GM12878 (cell line): ENCODE data around the gene DCPS.

Experiments used
- BMI1 ChIP-seq: fragments of 450-650 bp; IDR thresholded peaks from 2 replicates; pipeline ENCODE4 v1.6.1; 2016; ENCODE audit warnings: mild to moderate bottlenecking, moderate library complexity, borderline replicate concordance
- JUND ChIP-seq: IDR thresholded peaks from 2 replicates; pipeline ENCODE4 v1.6.1; 2012; ENCODE audit warnings: low read depth, mild to moderate bottlenecking, low read length, improper control_type of control experiment, moderate library complexity
- MTA2 ChIP-seq: fragments of 450-650 bp; IDR thresholded peaks from 2 replicates; pipeline ENCODE4 v1.6.1; 2016; ENCODE audit warnings: low read depth, mild to moderate bottlenecking, moderate library complexity
- NR2C2 ChIP-seq: IDR thresholded peaks from 2 replicates; pipeline ENCODE4 v1.6.1; 2011; ENCODE audit warnings: borderline replicate concordance, low read depth; ENCODE audit not compliant: control insufficient read depth, insufficient read length
- POLR2A ChIP-seq: IDR thresholded peaks from 2 replicates; pipeline ENCODE4 v1.6.1; 2011; ENCODE audit warnings: low read depth, mild to moderate bottlenecking, low read length
- POLR2AphosphoS5 ChIP-seq: IDR thresholded peaks from 2 replicates; pipeline ENCODE4 v1.6.1; 2011; ENCODE audit warnings: mild to moderate bottlenecking, low read length, inconsistent platforms
- RAD21 ChIP-seq: IDR thresholded peaks from 2 replicates; pipeline ENCODE4 v1.6.1; 2011; ENCODE audit warnings: mild to moderate bottlenecking, low read depth, low read length, moderate library complexity; ENCODE audit not compliant: insufficient read depth
- RBBP5 ChIP-seq: fragments of 200-600 bp; sonication (generic); conservative IDR thresholded peaks from 2 replicates; pipeline ENCODE4 v1.6.1; 2016
- RCOR1 ChIP-seq: conservative IDR thresholded peaks from 2 replicates; pipeline ENCODE4 v1.6.1; 2012; ENCODE audit warnings: low read depth, low read length, improper control_type of control experiment
- SP1 ChIP-seq: IDR thresholded peaks from one replicate; pipeline ENCODE4 v1.6.1; 2011; ENCODE audit warnings: low read depth, low read length
- YY1 ChIP-seq: IDR thresholded peaks from 2 replicates; pipeline ENCODE4 v1.6.1; 2011; ENCODE audit warnings: low read depth, mild to moderate bottlenecking, low read length
- ZNF274 ChIP-seq: IDR thresholded peaks from one replicate; pipeline ENCODE4 v1.8.0; 2011; ENCODE audit not compliant: insufficient read length, insufficient read depth
- TF ChIP-seq, protein P1 (sequence below): fragments of 450-650 bp; IDR thresholded peaks from 2 replicates; pipeline ENCODE4 v1.6.1; 2014; ENCODE audit warnings: mild to moderate bottlenecking
- TF ChIP-seq, protein P2 (sequence below), 3 experiments: IDR thresholded peaks in 2 of 3; conservative IDR thresholded peaks in 1 of 3; 2 replicates each; pipeline ENCODE4 v1.5.1; 2011; ENCODE audit warnings: low read depth in 3 of 3, low read length in 3 of 3, mild to moderate bottlenecking in 3 of 3, control low read depth in 2 of 3, moderate library complexity in 2 of 3, inconsistent platforms in 1 of 3, mixed read lengths in 1 of 3; ENCODE audit not compliant: control insufficient read depth in 2 of 3, insufficient read depth in 1 of 3; ENCODE audit errors: extremely low read depth in 1 of 3

DNA sequence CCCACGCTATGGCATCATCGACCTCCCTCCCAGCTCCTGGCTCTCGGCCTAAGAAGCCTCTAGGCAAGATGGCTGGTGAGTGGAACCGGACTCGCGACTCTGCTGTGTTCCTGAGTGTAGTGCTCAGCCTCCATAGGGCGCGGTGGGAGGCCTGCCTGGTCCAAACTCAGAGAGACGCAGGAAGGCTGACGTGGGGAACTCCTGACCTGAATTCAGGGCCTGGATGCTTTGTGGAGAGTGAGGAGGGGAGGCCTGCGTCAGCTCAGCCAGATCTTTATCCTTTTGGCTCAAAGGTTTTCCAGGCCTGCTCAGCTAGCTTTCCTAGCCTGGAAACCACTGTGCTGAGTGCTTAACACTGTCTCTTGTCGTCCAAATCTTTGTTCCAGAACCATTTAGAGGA, 13.0 kb upstream of the DCPS start:
- TF ChIP-seq, protein P1, sequence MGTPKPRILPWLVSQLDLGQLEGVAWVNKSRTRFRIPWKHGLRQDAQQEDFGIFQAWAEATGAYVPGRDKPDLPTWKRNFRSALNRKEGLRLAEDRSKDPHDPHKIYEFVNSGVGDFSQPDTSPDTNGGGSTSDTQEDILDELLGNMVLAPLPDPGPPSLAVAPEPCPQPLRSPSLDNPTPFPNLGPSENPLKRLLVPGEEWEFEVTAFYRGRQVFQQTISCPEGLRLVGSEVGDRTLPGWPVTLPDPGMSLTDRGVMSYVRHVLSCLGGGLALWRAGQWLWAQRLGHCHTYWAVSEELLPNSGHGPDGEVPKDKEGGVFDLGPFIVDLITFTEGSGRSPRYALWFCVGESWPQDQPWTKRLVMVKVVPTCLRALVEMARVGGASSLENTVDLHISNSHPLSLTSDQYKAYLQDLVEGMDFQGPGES = no peak
- TF ChIP-seq YY1 (no peak), POLR2AphosphoS5 (no peak), MTA2 (no peak), SP1 (no peak), JUND (no peak), NR2C2 (no peak), RAD21 (no peak), ZNF274 (no peak), BMI1 (no peak), RCOR1 (no peak), RBBP5 (no peak), POLR2A (no peak)
- TF ChIP-seq, protein P2, sequence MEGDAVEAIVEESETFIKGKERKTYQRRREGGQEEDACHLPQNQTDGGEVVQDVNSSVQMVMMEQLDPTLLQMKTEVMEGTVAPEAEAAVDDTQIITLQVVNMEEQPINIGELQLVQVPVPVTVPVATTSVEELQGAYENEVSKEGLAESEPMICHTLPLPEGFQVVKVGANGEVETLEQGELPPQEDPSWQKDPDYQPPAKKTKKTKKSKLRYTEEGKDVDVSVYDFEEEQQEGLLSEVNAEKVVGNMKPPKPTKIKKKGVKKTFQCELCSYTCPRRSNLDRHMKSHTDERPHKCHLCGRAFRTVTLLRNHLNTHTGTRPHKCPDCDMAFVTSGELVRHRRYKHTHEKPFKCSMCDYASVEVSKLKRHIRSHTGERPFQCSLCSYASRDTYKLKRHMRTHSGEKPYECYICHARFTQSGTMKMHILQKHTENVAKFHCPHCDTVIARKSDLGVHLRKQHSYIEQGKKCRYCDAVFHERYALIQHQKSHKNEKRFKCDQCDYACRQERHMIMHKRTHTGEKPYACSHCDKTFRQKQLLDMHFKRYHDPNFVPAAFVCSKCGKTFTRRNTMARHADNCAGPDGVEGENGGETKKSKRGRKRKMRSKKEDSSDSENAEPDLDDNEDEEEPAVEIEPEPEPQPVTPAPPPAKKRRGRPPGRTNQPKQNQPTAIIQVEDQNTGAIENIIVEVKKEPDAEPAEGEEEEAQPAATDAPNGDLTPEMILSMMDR (IDR thresholded peaks at IDR 0.05 in 2 of 3, conservative IDR thresholded peaks at IDR 0.05 in 1 of 3; ENCODE audit: control insufficient read depth in 2 of 3, extremely low read depth in 1 of 3, insufficient read depth in 1 of 3, low read depth in 3 of 3, low read length in 3 of 3) = no peak
